Osteocyte (in vitro differentiated cells): ENCODE data around the gene LAMB1. TPM values are rescaled to one million over a fixed set of nuclear protein-coding genes. Genes with fewer than 3 reads are reported as not detected.
A peak's percentile ranks its signal among the peaks of the same experiment; 100 is the strongest.

Experiments
- DNase-seq: peaks from one replicate; pipeline ENCODE4 v3.0.0; 2021; ENCODE audit warnings: mixed read lengths; ENCODE audit not compliant: unreplicated experiment; ENCODE audit errors: extremely low spot score
- H3K27ac Mint-ChIP-seq: one replicate; pipeline ENCODE4 v1.8.0; 2021; ENCODE audit warnings: mild to moderate bottlenecking, mixed read lengths; ENCODE audit not compliant: unreplicated experiment
- H3K27me3 Mint-ChIP-seq: one replicate; pipeline ENCODE4 v1.8.0; 2021; ENCODE audit warnings: mixed read lengths; ENCODE audit not compliant: unreplicated experiment
- H3K36me3 Mint-ChIP-seq: one replicate; pipeline ENCODE4 v1.8.0; 2021; ENCODE audit warnings: mixed read lengths; ENCODE audit not compliant: unreplicated experiment
- H3K4me1 Mint-ChIP-seq: one replicate; pipeline ENCODE4 v1.8.0; 2021; ENCODE audit warnings: mixed read lengths; ENCODE audit not compliant: unreplicated experiment
- H3K4me3 Mint-ChIP-seq: one replicate; pipeline ENCODE4 v1.8.0; 2021; ENCODE audit warnings: mild to moderate bottlenecking, moderate library complexity, mixed read lengths; ENCODE audit not compliant: unreplicated experiment
- H3K9me3 Mint-ChIP-seq: one replicate; pipeline ENCODE4 v1.8.0; 2021; ENCODE audit warnings: mixed read lengths; ENCODE audit not compliant: unreplicated experiment
- CTCF ChIP-seq: fragments of 200-600 bp; sonication (generic); IDR thresholded peaks from 2 replicates; pipeline ENCODE4 v1.5.0; 2021; ENCODE audit warnings: antibody characterized with exemption, mild to moderate bottlenecking, moderate library complexity
- total RNA-seq: library from RNA; stranded (reverse); gene quantifications from 2 replicates; pipeline ENCODE4 v1.2.1, GENCODE V29; 2021

LAMB1 gene
- total RNA-seq, 1 donor from 2014 or later, result 1,014 TPM

DNA sequence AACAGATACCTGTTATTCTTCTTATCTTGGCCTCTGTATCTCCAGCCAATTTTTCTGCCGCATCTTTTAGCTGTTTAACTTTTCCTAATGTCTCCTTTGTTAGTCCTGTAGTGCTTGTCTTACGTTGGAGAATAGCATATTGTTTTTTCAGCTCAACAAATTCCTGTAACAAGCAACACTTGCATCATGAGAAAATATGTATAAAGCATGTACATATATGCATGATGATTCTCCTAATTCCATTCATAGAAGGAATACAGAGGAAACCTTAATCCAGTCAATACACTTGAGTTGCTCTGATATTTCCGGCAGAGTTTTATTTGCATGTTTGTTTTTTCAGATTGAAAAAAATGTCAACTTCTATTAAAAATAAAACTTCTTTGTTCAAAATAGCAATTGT is 26.1 kb upstream of the LAMB1 start:
- no peaks in the 10 kb centered on the region for H3K27me3 Mint-ChIP-seq
- peaks cover 46% of the 10 kb centered on the region for H3K4me1 Mint-ChIP-seq
- H3K27ac Mint-ChIP-seq, result peak overlapping the region; percentile 88
- no peak for TF ChIP-seq CTCF
- H3K36me3 Mint-ChIP-seq, result no peaks in the 10 kb centered on the region
- H3K9me3 Mint-ChIP-seq, result no peaks in the 10 kb centered on the region
- DNase-seq, result no peak
- H3K4me3 Mint-ChIP-seq, result no peak overlapping the region

GRCh38 chr7:108028111-108028510 is 25.1 kb upstream of the LAMB1 start:
- DNase-seq, result no peak
- TF ChIP-seq CTCF, result no peak
- no peaks in the 10 kb centered on the region for H3K27me3 Mint-ChIP-seq
- peaks cover 48% of the 10 kb centered on the region for H3K4me1 Mint-ChIP-seq
- no peak overlapping the region for H3K4me3 Mint-ChIP-seq
- no peaks in the 10 kb centered on the region for H3K36me3 Mint-ChIP-seq
- no peaks in the 10 kb centered on the region for H3K9me3 Mint-ChIP-seq
- H3K27ac Mint-ChIP-seq, result peak overlapping the region; percentile 97

GRCh38 chr7:108027239-108027638 is 24.3 kb upstream of the LAMB1 start:
- Mint-ChIP-seq H3K4me3 (no peak overlapping the region), H3K27ac (peak overlapping the region; percentile 97), H3K4me1 (peaks cover 56% of the 10 kb centered on the region), H3K36me3 (no peaks in the 10 kb centered on the region), H3K27me3 (no peaks in the 10 kb centered on the region), H3K9me3 (no peaks in the 10 kb centered on the region)
- TF ChIP-seq CTCF, result no peak
- no peak for DNase-seq

- Mint-ChIP-seq H3K4me1 (peaks cover 60% of the 10 kb centered on the region), H3K27me3 (no peaks in the 10 kb centered on the region), H3K27ac (peak overlapping the region; percentile 97), H3K36me3 (no peaks in the 10 kb centered on the region), H3K9me3 (no peaks in the 10 kb centered on the region), H3K4me3 (peak overlapping the region; percentile 49)
- TF ChIP-seq CTCF, result no peak
- no peak for DNase-seq
Observed at GRCh38 chr7:108026647-108027046, 23.7 kb upstream of the LAMB1 start.

DNA sequence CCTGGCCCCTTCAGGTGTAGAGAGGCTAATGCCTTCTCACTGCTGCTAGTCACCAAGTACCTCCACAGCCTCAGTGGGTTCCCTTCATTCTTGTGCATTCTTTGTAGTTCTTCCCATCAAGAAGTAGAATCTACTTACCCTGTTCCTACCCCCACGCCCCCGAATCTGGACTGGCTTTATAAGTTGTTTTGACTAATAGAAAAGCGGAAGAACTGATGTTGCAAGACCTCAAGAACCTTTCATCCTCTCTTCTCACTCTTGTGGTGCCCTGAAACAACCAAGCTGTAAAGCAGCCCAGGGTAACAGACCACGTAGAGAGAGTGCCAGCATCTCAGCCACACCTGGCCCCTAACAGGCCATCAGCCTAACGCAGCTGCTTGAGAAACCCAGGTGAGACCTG is 23.2 kb upstream of the LAMB1 start:
- peaks cover 60% of the 10 kb centered on the region for H3K4me1 Mint-ChIP-seq

More for the DNA sequence above, 23.2 kb upstream of the LAMB1 start:
- no peak for DNase-seq
- Mint-ChIP-seq H3K36me3 (no peaks in the 10 kb centered on the region), H3K27ac (peak overlapping the region; percentile 97), H3K27me3 (no peaks in the 10 kb centered on the region), H3K4me3 (no peak overlapping the region), H3K9me3 (no peaks in the 10 kb centered on the region)
- no peak for TF ChIP-seq CTCF
